ENCODE results near the gene MCTP1. TPM values are rescaled to one million over a fixed set of nuclear protein-coding genes. Genes with fewer than 3 reads are reported as not detected.

MCTP1 gene
- total and polyA plus RNA-seq, 2 of the 8 experiments (the other 6 are each of a cell fraction or from before 2014, with no cell fraction given), result 0.56 to 3.4 TPM

- TF ChIP-seq CHD7 (IDR thresholded peaks at IDR 0.05; ENCODE audit: insufficient replicate concordance, low read length) (no peak), CREB1 (IDR thresholded peaks at IDR 0.05) (no peak), EZH2 (IDR thresholded peaks at IDR 0.05; ENCODE audit: low read depth, low read length, severe bottlenecking) (no peak), SP1 (IDR thresholded peaks at IDR 0.05; ENCODE audit: low read depth, low read length) (no peak), CTCF (IDR thresholded peaks at IDR 0.05; ENCODE audit: control extremely low read depth in 1 of 3, insufficient read depth in 1 of 3, low read depth in 1 of 3, low read length in 3 of 3) (no peak), SAP30 (IDR thresholded peaks at IDR 0.05; ENCODE audit: insufficient read depth, insufficient replicate concordance, low read length) (no peak)
Observed at GRCh38 chr5:95216136-95216955, 68.5 kb downstream of the MCTP1 start (continued).

Measured in H1 (cell line).